GM19351 (cell line): ENCODE measurements around the gene HES7.
"Not testable (repeated sequence)": the region's sequence is repeated elsewhere in the genome, so short reads cannot be mapped to it uniquely, and the experiment has no call there.

Experiments
- ATAC-seq: cut with Tn5 transposase; IDR thresholded peaks from one replicate; pipeline ENCODE4 v1.9.1; 2021; ENCODE audit warnings: mild to moderate bottlenecking, moderate library complexity; ENCODE audit not compliant: unreplicated experiment

HES7 gene

GRCh38 chr17:8124350-8125153 lies 646 bp upstream of the HES7 start:
- no peak for ATAC-seq

DNA sequence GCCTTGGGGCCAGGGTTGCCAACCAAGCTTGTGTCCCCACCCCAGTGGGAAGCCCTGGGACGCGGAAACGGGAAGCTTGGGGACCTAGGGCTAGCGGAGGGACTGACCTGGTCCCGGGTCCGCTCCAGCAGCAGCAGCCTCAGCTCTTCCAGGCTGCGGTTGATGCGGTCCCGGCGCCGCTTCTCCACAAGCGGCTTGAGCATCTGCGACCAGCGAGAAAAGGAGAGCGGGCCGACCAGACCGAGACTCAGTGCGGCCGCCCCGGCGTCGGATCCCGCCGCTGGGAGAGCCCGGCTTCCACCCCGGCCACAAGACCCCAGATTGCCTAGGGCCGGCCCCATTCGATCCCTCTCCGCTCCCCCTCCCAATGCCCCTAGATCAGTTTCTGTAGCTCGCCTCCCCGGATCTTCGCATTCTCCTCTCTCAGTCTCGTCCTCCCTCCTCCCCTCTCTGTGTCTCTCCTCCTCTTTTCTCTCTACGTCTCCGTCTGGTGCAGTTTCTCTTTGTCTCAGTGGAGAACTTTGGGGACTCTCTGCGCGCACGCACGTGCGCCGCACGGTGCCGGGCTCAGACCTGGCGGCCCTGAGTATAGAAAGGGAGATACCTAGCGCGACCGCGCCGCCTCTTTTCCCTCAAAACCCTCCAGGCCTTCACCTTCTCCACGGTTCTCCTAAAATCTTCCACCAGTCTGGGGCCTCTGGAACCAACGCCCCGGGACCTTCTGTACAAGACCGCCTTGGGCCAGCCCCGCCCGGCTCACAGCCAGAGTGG lies 797 bp downstream of the HES7 start:
- no peak for ATAC-seq

DNA sequence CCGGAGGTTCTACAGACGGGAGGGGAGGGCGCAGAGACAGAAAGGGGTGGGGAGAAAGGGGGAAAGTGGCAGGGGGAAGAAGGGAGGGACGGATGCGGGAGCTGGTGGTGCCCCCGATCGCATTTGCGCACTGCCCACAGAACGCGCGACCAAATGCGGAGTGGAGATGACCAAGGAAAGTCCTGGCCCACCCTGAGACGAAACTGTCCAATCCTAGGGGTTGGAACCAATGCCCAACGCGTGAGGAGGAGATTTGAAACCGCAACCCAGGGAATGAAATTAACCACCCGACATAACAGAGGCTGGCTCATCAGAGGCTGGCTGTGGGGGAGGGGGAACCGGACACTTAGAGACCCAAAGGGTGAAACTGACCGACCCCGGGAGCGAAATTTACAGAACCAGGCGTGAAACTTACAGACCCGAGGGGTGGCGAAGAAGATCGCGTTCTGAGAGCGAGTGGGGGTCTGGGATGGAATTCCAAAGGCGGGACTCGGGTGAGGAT lies 1.4 kb downstream of the HES7 start:
- no peak for ATAC-seq

GRCh38 chr17:8121681-8122421 lies 2.1 kb downstream of the HES7 start:
- peak; percentile 29 for ATAC-seq

GRCh38 chr17:8121407-8121680 lies 2.6 kb downstream of the HES7 start:
- no peak for ATAC-seq

GRCh38 chr17:8120520-8121406 lies 3.1 kb downstream of the HES7 start:
- no peak for ATAC-seq

DNA sequence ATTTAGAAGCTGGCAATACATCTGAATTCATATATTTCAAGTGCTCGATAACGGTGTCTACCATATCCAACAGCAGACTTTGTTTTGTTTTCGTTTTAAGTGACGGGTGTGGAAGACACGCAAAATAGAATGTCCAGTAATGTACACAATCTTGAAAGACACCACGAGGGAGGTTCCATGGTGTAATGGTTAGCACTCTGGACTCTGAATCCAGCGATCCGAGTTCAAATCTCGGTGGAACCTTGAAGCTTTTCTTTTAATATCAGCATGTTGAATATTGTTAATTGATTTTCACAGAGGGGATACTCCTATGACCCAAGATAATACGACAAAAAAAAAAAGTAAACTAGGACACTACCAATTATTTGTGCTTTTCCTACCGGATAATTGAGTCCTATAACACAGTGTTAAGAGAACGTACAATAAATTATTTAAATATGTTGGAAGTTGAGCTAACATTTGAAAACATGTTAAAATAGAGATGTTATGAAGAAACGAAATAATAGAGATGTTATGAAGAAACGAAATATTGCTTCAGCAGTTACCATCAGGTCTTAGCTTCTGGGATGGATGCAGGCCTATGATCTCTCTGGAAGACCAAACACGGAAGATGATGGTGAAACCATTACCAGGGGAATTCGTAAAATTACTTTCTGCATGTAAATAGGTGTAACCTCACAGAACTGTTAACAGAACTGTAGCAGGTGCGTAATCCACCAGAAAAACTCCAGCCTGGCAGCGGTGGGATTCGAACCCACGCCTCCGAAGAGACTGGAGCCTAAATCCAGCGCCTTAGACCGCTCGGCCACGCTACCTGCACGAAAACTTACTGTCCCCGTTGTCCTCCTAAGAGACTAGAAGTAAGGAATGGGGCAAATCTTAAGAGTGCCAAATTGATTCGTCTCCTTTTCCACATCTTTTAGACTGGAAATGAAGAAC lies 4.1 kb downstream of the HES7 start:
- peak; percentile 31 for ATAC-seq

GRCh38 chr17:8118769-8119580 lies 4.9 kb downstream of the HES7 start:
- ATAC-seq: peak; percentile 47

DNA sequence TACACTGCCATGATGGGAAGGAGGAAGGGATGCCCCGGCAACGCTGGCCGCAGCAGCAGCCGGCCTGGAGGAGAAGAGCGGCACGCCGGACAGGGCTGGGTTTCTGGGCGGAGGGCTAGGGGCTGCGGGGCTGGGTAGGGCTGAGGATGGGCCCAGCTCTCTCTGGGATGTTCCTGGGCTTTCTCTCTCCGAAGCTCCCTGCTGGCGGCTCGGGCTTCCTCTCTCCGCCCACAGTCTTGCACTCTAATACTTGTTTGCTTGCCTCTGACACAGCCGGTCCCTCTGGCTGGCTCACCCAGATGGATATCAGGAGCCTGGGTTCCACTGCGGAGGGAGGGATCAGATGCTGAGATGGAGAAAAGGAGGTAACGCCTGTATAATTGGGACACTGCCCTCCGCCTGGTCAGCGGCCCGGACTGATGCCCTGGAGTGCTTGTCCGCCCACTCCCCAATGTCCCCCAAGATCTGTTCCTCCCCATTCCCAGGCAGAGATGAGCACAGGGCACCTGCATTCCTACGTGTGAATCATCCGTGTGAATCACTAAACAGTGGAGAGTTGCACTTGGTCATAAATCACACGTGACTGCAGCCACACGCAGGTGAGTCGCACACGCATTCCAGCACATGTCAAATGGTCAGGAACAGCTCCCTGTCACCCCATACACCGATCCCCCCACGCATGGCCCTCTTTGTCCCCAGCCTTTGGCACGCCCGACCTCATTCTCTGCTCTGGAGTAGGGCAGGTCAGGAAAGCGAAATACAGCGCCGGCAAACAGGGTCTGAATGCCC lies 5.7 kb downstream of the HES7 start, which contains the start of gene ALOXE3:
TSS of gene ALOXE3 (minus strand) at position 535 of the 789 bp plus-strand sequence. CDS start at position 11, 524 bp downstream.
- no peak for ATAC-seq

DNA sequence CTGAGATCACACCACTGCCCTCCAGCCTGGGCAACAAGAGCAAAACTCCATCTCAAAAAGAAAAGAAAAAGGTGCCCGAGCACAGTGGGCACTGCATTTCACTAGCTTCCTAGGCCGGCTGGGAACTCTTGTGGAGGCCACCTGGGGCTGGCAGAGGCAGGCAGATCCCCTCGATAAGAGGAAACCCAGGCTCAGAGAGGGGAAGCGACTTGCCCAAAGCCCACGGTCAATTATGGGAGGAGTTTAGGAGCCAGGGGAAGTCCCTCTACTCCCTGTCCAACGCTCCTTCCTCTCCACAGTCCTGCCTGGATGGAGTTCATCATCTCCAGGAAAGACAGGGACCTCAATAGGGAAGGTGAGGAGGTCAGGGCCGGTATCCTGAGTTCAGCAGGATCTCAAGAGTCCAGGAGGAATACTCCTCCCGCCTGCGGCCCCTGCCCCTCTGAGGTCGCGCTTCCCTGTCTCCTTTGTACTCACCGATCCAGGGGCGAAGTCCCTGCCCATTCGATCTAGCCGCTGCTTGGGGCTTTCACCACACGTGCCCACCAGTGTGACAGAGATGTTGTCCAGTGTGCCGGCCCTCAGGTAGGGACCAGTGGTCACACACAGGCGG lies 6.4 kb downstream of the HES7 start:
- no peak for ATAC-seq

DNA sequence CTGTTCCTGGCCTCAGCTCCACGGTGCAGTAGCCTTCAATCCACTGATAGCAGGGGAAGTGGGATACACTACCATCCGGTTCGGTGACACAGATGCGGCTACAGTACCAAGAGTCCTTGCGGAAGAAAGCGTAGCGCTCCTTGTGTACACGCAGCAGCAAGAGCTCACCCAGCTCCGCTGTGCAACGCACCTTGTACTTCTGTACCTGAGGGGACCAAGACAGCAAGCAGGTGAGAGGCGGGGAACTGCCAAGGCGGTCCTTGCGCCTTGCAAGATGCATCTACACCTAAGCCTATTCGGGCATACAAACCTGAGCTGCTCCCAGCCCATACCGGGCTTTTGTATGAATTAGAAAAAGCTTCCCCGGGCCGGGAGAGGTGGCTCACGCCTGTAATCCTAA lies 7.1 kb downstream of the HES7 start:
- ATAC-seq: no peak

- no peak for ATAC-seq
Measured at GRCh38 chr17:8110907-8111306, 13.0 kb downstream of the HES7 start.

GRCh38 chr17:8110456-8110804 lies 13.5 kb downstream of the HES7 start:
- no peak for ATAC-seq

GRCh38 chr17:8109661-8110455 lies 14.0 kb downstream of the HES7 start:
- ATAC-seq: no peak

- ATAC-seq: no peak
Measured at GRCh38 chr17:8108972-8109660, 14.8 kb downstream of the HES7 start.

- not testable (repeated sequence) for ATAC-seq
Measured at GRCh38 chr17:8106980-8107379, 16.9 kb downstream of the HES7 start.
